H1 (cell line): ENCODE measurements around the gene ZNF593. TPM values are rescaled to one million over a fixed set of nuclear protein-coding genes. Genes with fewer than 3 reads are reported as not detected.
A peak's percentile ranks its signal among the peaks of the same experiment; 100 is the strongest.

Source experiments
- CTCF ChIA-PET: fragments of 300-600 bp; sonication (Branson Sonifier 250); formaldehyde crosslinking; loops from one replicate; lab custom pipeline; 2021; ENCODE audit not compliant: partially characterized antibody; lab: Charles Lee
- POLR2A ChIA-PET: fragments of 300-600 bp; sonication (Branson Sonifier 250); formaldehyde crosslinking; loops from one replicate; lab custom pipeline; 2021; ENCODE audit warnings: inconsistent platforms; ENCODE audit not compliant: partially characterized antibody; lab: Charles Lee
- DNase-seq, 2 experiments: peaks; one replicate each; pipeline versions ENCODE4 v3.0.0 to v3.0.0-alpha.2; 2010 to 2022; ENCODE audit warnings: low spot score in 2 of 2, low read depth in 1 of 2, mixed read lengths in 1 of 2
- FAIRE-seq: peaks from 2 replicates; lab custom pipeline; 2011; peaks lifted over from hg19 to GRCh38; lab: Jason Lieb, UNC
- H2AFZ ChIP-seq: 2 replicates; pipeline ENCODE4 v1.8.1; 2012; ENCODE audit warnings: low read length, inconsistent platforms
- H2AK5ac ChIP-seq: 2 replicates; pipeline ENCODE4 v1.6.1; 2013; ENCODE audit warnings: low read depth, low read length
- H2BK120ac ChIP-seq: replicated peaks from 2 replicates; pipeline ENCODE3; 2013; ENCODE audit warnings: low read depth, low read length, inconsistent platforms
- H2BK12ac ChIP-seq: 2 replicates; pipeline ENCODE4 v1.6.1; 2013; ENCODE audit warnings: low read depth, low read length
- H2BK15ac ChIP-seq: 2 replicates; pipeline ENCODE4 v1.6.1; 2013; ENCODE audit warnings: low read length
- H2BK20ac ChIP-seq: 2 replicates; pipeline ENCODE4 v1.6.1; 2013; ENCODE audit warnings: low read length
- H2BK5ac ChIP-seq: 2 replicates; pipeline ENCODE4 v1.6.1; 2013; ENCODE audit warnings: low read depth, low read length
- H3K14ac ChIP-seq: 2 replicates; pipeline ENCODE4 v1.6.1; 2013; ENCODE audit warnings: inconsistent platforms; ENCODE audit not compliant: insufficient read length
- H3K18ac ChIP-seq: 2 replicates; pipeline ENCODE4 v1.6.1; 2013; ENCODE audit warnings: low read length; ENCODE audit errors: extremely low read depth
- H3K23ac ChIP-seq: 2 replicates; pipeline ENCODE4 v1.6.1; 2013; ENCODE audit warnings: inconsistent platforms; ENCODE audit not compliant: insufficient read length
- H3K23me2 ChIP-seq: 2 replicates; pipeline ENCODE4 v1.6.1; 2013; ENCODE audit warnings: low read depth, low read length
- H3K27ac ChIP-seq: 2 replicates; pipeline ENCODE4 v1.6.1; 2011; ENCODE audit warnings: low read depth, low read length, inconsistent platforms
- H3K27me3 ChIP-seq, 4 experiments: replicated peaks in 1 of 4; 1 replicate in 1 of 4; 2 replicates in 3 of 4; pipeline versions ENCODE4 v1.6.1 to v1.8.1; 2011 to 2013; ENCODE audit warnings: low read length in 3 of 4, mild to moderate bottlenecking in 3 of 4, inconsistent platforms in 2 of 4, mixed read lengths in 2 of 4, moderate library complexity in 1 of 4; ENCODE audit not compliant: control insufficient read depth in 3 of 4, insufficient read depth in 3 of 4; ENCODE audit errors: extremely low read depth in 1 of 4
- H3K36me3 ChIP-seq, 4 experiments: 2 replicates each; pipeline versions ENCODE4 v1.6.1 to v1.8.1; 2011 to 2013; ENCODE audit warnings: mild to moderate bottlenecking in 4 of 4, low read length in 3 of 4, moderate library complexity in 2 of 4, control low read depth in 1 of 4, inconsistent platforms in 1 of 4; ENCODE audit not compliant: insufficient read depth in 4 of 4, control insufficient read depth in 2 of 4
- H3K4ac ChIP-seq: replicated peaks from 2 replicates; pipeline ENCODE3; 2013; ENCODE audit warnings: low read length, low read depth, mixed read lengths, inconsistent platforms; ENCODE audit not compliant: insufficient read length
- H3K4me1 ChIP-seq, 4 experiments: replicated peaks in 1 of 4; 1 replicate in 1 of 4; 2 replicates in 3 of 4; pipeline versions ENCODE4 v1.6.1 to v1.8.1; 2011 to 2013; ENCODE audit warnings: low read length in 3 of 4, inconsistent platforms in 2 of 4, mixed read lengths in 1 of 4; ENCODE audit not compliant: insufficient read depth in 4 of 4, control insufficient read depth in 3 of 4
- H3K4me2 ChIP-seq, 2 experiments: 2 replicates each; pipeline versions ENCODE4 v1.6.1 to v1.8.1; 2011 to 2013; ENCODE audit warnings: low read depth in 2 of 2, low read length in 2 of 2, control low read depth in 1 of 2, inconsistent platforms in 1 of 2, mild to moderate bottlenecking in 1 of 2; ENCODE audit not compliant: insufficient read depth in 1 of 2
- H3K4me3 ChIP-seq, 4 experiments: fragments of 200-600, 300-600 bp in 1 of 4; sonication (generic), shearing (Covaris generic), sonication (Bioruptor Twin) in 1 of 4; 2 replicates each; pipeline versions ENCODE4 v1.5.1 to v1.8.1; 2011 to 2016; ENCODE audit warnings: low read length in 4 of 4, low read depth in 3 of 4, control low read depth in 2 of 4, inconsistent platforms in 2 of 4, mild to moderate bottlenecking in 2 of 4, mixed read lengths in 1 of 4, moderate library complexity in 1 of 4; ENCODE audit not compliant: insufficient read depth in 2 of 4; ENCODE audit errors: extremely low read depth in 1 of 4
- H3K56ac ChIP-seq: replicated peaks from 2 replicates; pipeline ENCODE3; 2013; ENCODE audit warnings: low read depth, mild to moderate bottlenecking, mixed read lengths, low read length, inconsistent platforms; ENCODE audit not compliant: insufficient read length
- H3K79me1 ChIP-seq: 2 replicates; pipeline ENCODE4 v1.6.1; 2013; ENCODE audit warnings: low read depth, low read length, control low read depth
- H3K79me2 ChIP-seq, 2 experiments: 2 replicates each; pipeline versions ENCODE4 v1.6.1 to v1.8.1; 2012 to 2013; ENCODE audit warnings: low read length in 2 of 2, mild to moderate bottlenecking in 2 of 2, inconsistent platforms in 1 of 2; ENCODE audit not compliant: insufficient read depth in 2 of 2, control insufficient read depth in 1 of 2
- H3K9ac ChIP-seq, 4 experiments: replicated peaks in 1 of 4; 1 replicate in 1 of 4; 2 replicates in 3 of 4; pipeline versions ENCODE4 v1.6.1 to v1.8.1; 2011 to 2013; ENCODE audit warnings: low read depth in 3 of 4, low read length in 3 of 4, control low read depth in 2 of 4, mild to moderate bottlenecking in 2 of 4, moderate library complexity in 2 of 4, inconsistent platforms in 1 of 4; ENCODE audit errors: extremely low read depth in 1 of 4
- H3K9me3 ChIP-seq, 2 experiments: 2 replicates each; pipeline versions ENCODE4 v1.6.1 to v1.8.1; 2012 to 2013; ENCODE audit warnings: mild to moderate bottlenecking in 2 of 2, moderate library complexity in 2 of 2, control low read depth in 1 of 2, inconsistent platforms in 1 of 2, low read depth in 1 of 2, low read length in 1 of 2, mixed read lengths in 1 of 2; ENCODE audit not compliant: insufficient read depth in 2 of 2
- H4K20me1 ChIP-seq, 2 experiments: replicated peaks in 1 of 2; 2 replicates each; pipeline versions ENCODE3 to v1.8.1; 2011 to 2013; ENCODE audit warnings: inconsistent platforms in 2 of 2, low read length in 2 of 2, mild to moderate bottlenecking in 1 of 2; ENCODE audit not compliant: insufficient read depth in 2 of 2, control insufficient read depth in 1 of 2
- H4K5ac ChIP-seq: 2 replicates; pipeline ENCODE4 v1.6.1; 2013; ENCODE audit warnings: low read length, low read depth, mixed read lengths, inconsistent platforms; ENCODE audit not compliant: insufficient read length
- H4K8ac ChIP-seq: 2 replicates; pipeline ENCODE4 v1.8.0; 2013; ENCODE audit warnings: mild to moderate bottlenecking, moderate library complexity, low read length, inconsistent platforms; ENCODE audit not compliant: insufficient read depth; ENCODE audit errors: extremely low read depth
- H4K91ac ChIP-seq: replicated peaks from 2 replicates; pipeline ENCODE3; 2013; ENCODE audit warnings: low read length, mixed read lengths, inconsistent platforms; ENCODE audit not compliant: insufficient read length
- ATF2 ChIP-seq: IDR thresholded peaks from 2 replicates; pipeline ENCODE4 v1.6.1; 2012; ENCODE audit warnings: low read length, inconsistent platforms
- CTBP2 ChIP-seq: IDR thresholded peaks from 2 replicates; pipeline ENCODE4 v1.7.0; 2011; ENCODE audit warnings: borderline replicate concordance, mild to moderate bottlenecking, moderate library complexity, mixed read lengths, low read length; ENCODE audit not compliant: insufficient read depth, insufficient read length
- KDM5A ChIP-seq: fragments of 200-600 bp; IDR thresholded peaks from 2 replicates; pipeline ENCODE4 v1.7.1; 2012; ENCODE audit warnings: mild to moderate bottlenecking, low read length, inconsistent platforms, mixed read lengths
- PHF8 ChIP-seq: fragments of 200-600 bp; sonication (generic); conservative IDR thresholded peaks from 2 replicates; pipeline ENCODE4 v1.7.1; 2012; ENCODE audit warnings: low read depth, mild to moderate bottlenecking, inconsistent platforms, low read length, moderate library complexity
- SP1 ChIP-seq: IDR thresholded peaks from 2 replicates; pipeline ENCODE4 v1.6.1; 2011; ENCODE audit warnings: low read depth, low read length
- SP2 ChIP-seq: IDR thresholded peaks from 2 replicates; pipeline ENCODE4 v1.6.1; 2012; ENCODE audit warnings: mild to moderate bottlenecking, low read length, inconsistent platforms
- SUZ12 ChIP-seq: fragments of 200-600 bp; sonication (generic); IDR thresholded peaks from 2 replicates; pipeline ENCODE4 v1.6.1; 2012; ENCODE audit warnings: mild to moderate bottlenecking, inconsistent platforms, low read length, moderate library complexity, mixed read lengths
- TAF1 ChIP-seq: IDR thresholded peaks from 2 replicates; pipeline ENCODE4 v1.6.1; 2011; ENCODE audit warnings: mild to moderate bottlenecking, low read depth, low read length
- TAF7 ChIP-seq: optimal IDR thresholded peaks from 2 replicates; pipeline ENCODE3; 2011; ENCODE audit warnings: low read depth, mild to moderate bottlenecking, inconsistent platforms, low read length, moderate library complexity, borderline replicate concordance
- YY1 ChIP-seq: IDR thresholded peaks from 2 replicates; pipeline ENCODE4 v1.6.1; 2011; ENCODE audit warnings: low read depth, mild to moderate bottlenecking, low read length
- WGBS, 2 experiments: shearing (Covaris generic) in 1 of 2; methylation state at CpG; one replicate each; pipeline versions ENCODE4 v1.1.6 to v1.1.7; 2013 to 2015; ENCODE audit warnings: low lambda C conversion rate in 2 of 2, mixed read lengths in 2 of 2, inconsistent platforms in 1 of 2, low coverage in 1 of 2, missing lambda C conversion rate in 1 of 2; ENCODE audit not compliant: insufficient replicate concordance in 2 of 2, insufficient coverage in 1 of 2, insufficient read length in 1 of 2; ENCODE audit errors: extremely low coverage in 1 of 2, missing lambda C conversion rate in 1 of 2; 5-methylcytosine and 5-hydroxymethylcytosine counted together
- polyA plus RNA-seq, 7 experiments: library from polyadenylated mRNA; depleted of rRNA in 3 of 7; stranded (reverse) in 5 of 7; unstranded in 2 of 7; fragments of >200 nt in 5 of 7; fragments of 200-250 nt in 2 of 7; gene quantifications; 1 replicate in 5 of 7; 2 replicates in 1 of 7; 4 replicates in 1 of 7; pipeline versions ENCODE4 v1.2.1 to v1.2.3, GENCODE V29; 2011 to 2013; ENCODE audit warnings: missing spikeins in 2 of 7, mixed read lengths in 2 of 7
- total RNA-seq: library from RNA; stranded (reverse); fragmentation: NEBNext Ultra II Directional; extraction: Animal tissue kit (Norgen Biotek cat#: 25700); gene quantifications from 2 replicates; pipeline ENCODE4 v1.2.1, GENCODE V29; 2021

Gene ZNF593
- total and polyA plus RNA-seq, 2 of the 8 experiments (the other 6 are each of a cell fraction or from before 2014, with no cell fraction given): 38.2 to 68.0 TPM

- no peak overlapping the region for H4K5ac ChIP-seq
- H3K14ac ChIP-seq: no peak overlapping the region
- H3K79me1 ChIP-seq: no peaks in the 10 kb centered on the region
- H3K23me2 ChIP-seq: peaks cover 13% of the 10 kb centered on the region
- no peak overlapping the region for H2BK15ac ChIP-seq
- H4K8ac ChIP-seq: no peak overlapping the region
- H3K56ac ChIP-seq: no peak overlapping the region
- H2BK5ac ChIP-seq: no peak overlapping the region
- H4K20me1 ChIP-seq: peaks cover 10 to 11% of the 10 kb centered on the region in 2 experiments
- peaks cover 34 to 81% (median 73%) of the 10 kb centered on the region in 4 experiments for H3K27me3 ChIP-seq
- H3K4me1 ChIP-seq: peaks cover 14 to 51% (median 30%) of the 10 kb centered on the region in 4 experiments
- H2BK120ac ChIP-seq: no peak overlapping the region
- H2AK5ac ChIP-seq: no peak overlapping the region
- peak in 1 of 2 experiments; percentile 76 for DNase-seq
- no peak overlapping the region for H3K9ac ChIP-seq
- no peaks in the 10 kb centered on the region for H3K79me2 ChIP-seq
- no peak for FAIRE-seq
- no peak overlapping the region for H3K18ac ChIP-seq
- no peak overlapping the region for H3K27ac ChIP-seq
- no peak overlapping the region for H2BK20ac ChIP-seq
- no peak overlapping the region for H2BK12ac ChIP-seq
- H2AFZ ChIP-seq: no peak overlapping the region
- no peak overlapping the region for H3K23ac ChIP-seq
- H3K9me3 ChIP-seq: no peaks in the 10 kb centered on the region
- POLR2A ChIA-PET: interaction anchor here (0.6 to 2.5 kb wide), 8 partner anchors 11 to 280 kb away, joined by 3 to 6 read pairs (median 3); partner anchors contain the start of genes CNKSR1, SH3BGRL3 and ZNF593
- no peaks in the 10 kb centered on the region for H3K36me3 ChIP-seq
- peak overlapping the region; percentile 74 to 80 for H3K4me2 ChIP-seq
- no peak overlapping the region for H3K4ac ChIP-seq
- H4K91ac ChIP-seq: no peak overlapping the region
- CTCF ChIA-PET: interaction anchor here (0.7 to 6.0 kb wide), 12 partner anchors 9 to 110 kb away, joined by 3 to 47 read pairs (median 5); partner anchors contain the start of genes C1orf232, CEP85, CNKSR1 and SLC30A2
- WGBS, 2 experiments: 18% methylated on average over 10 of the region's 12 CpGs; no CpG with 5 or more reads in 1 of the 2 experiments
- peak overlapping the region in 3 of 4 experiments; percentile 35 to 52 (median 42); a peak in 6 of 8 replicates for H3K4me3 ChIP-seq
- TF ChIP-seq YY1 (0 out of 2 replicates have a peak, but pooled peaks have one; percentile 15), TAF7 (no peak), PHF8 (no peak), SP1 (0 out of 2 replicates have a peak, but pooled peaks have one; percentile 55), KDM5A (no peak), CTBP2 (peak; percentile 48), ATF2 (no peak), TAF1 (no peak), SUZ12 (0 out of 2 replicates have a peak, but pooled peaks have one; percentile 13), SP2 (no peak)
Observed at GRCh38 chr1:26156285-26157038, 13.2 kb upstream of the ZNF593 start.
